Measurements from ENCODE around the gene SMAP2.

SMAP2 gene

GRCh38 chr1:40421431-40422384 lies 48.2 kb downstream of the SMAP2 start:
- no peak for DNase-seq (ENCODE audit: low read depth)

GRCh38 chr1:40422630-40423263 lies 49.2 kb downstream of the SMAP2 start:
- no peak for DNase-seq (ENCODE audit: low read depth)

- DNase-seq (ENCODE audit: low read depth): no peak
Measured at GRCh38 chr1:40423264-40423642, 49.7 kb downstream of the SMAP2 start.

GRCh38 chr1:40423951-40424618 lies 50.6 kb downstream of the SMAP2 start:
- DNase-seq (ENCODE audit: low read depth): no peak

- no peak for DNase-seq (ENCODE audit: low read depth)
Measured at GRCh38 chr1:40425198-40425597, 51.7 kb downstream of the SMAP2 start.

- DNase-seq (ENCODE audit: low read depth): no peak
Measured at GRCh38 chr1:40431385-40431784, 57.9 kb downstream of the SMAP2 start.

- DNase-seq (ENCODE audit: low read depth): no peak
Measured at GRCh38 chr1:40432644-40433390, 59.3 kb downstream of the SMAP2 start.

GRCh38 chr1:40435471-40435870 lies 61.9 kb downstream of the SMAP2 start:
- peak; percentile 18 for DNase-seq (ENCODE audit: low read depth)

GRCh38 chr1:40435876-40436275 lies 62.3 kb downstream of the SMAP2 start:
- peak; percentile 18 for DNase-seq (ENCODE audit: low read depth)

GRCh38 chr1:40438391-40439015 lies 65.0 kb downstream of the SMAP2 start:
- no peak for DNase-seq (ENCODE audit: low read depth)

- DNase-seq (ENCODE audit: low read depth): no peak
Measured at GRCh38 chr1:40439247-40439646, 65.7 kb downstream of the SMAP2 start.

GRCh38 chr1:40449684-40450494 lies 76.4 kb downstream of the SMAP2 start, which contains the start of gene ZFP69B:
Gene ZFP69B, plus strand, starts transcription at chr1:40450476. Its CDS starts 486 bp downstream, at chr1:40450962.
- DNase-seq (ENCODE audit: low read depth): peak; percentile 76

GRCh38 chr1:40450495-40451237 lies 77.1 kb downstream of the SMAP2 start:
- DNase-seq (ENCODE audit: low read depth): peak; percentile 10

- DNase-seq (ENCODE audit: low read depth): no peak
Measured at GRCh38 chr1:40451238-40451585, 77.7 kb downstream of the SMAP2 start.

- DNase-seq (ENCODE audit: low read depth): no peak
Measured at GRCh38 chr1:40454873-40455272, 81.3 kb downstream of the SMAP2 start.

- no peak for DNase-seq (ENCODE audit: low read depth)
Measured at GRCh38 chr1:40462956-40463590, 89.5 kb downstream of the SMAP2 start.

GRCh38 chr1:40469327-40469726 lies 95.8 kb downstream of the SMAP2 start:
- DNase-seq (ENCODE audit: low read depth): no peak
